NCI-H774 (cell line): ENCODE data around the gene TLCD3B.

Source experiments
- DNase-seq: peaks from one replicate; lab custom pipeline; 2025; lab: John Stamatoyannopoulos, UW

TLCD3B gene

GRCh38 chr16:30004811-30005242 lies 26.2 kb downstream of the TLCD3B start:
- no peak for DNase-seq

- DNase-seq = no peak
Measured at GRCh38 chr16:30004424-30004776, 26.7 kb downstream of the TLCD3B start.

- DNase-seq = no peak
Measured at GRCh38 chr16:30003670-30004423, 27.2 kb downstream of the TLCD3B start.

GRCh38 chr16:30002614-30003346 lies 28.3 kb downstream of the TLCD3B start:
- no peak for DNase-seq

GRCh38 chr16:30000735-30001631 lies 30.1 kb downstream of the TLCD3B start:
- no peak for DNase-seq

- no peak for DNase-seq
Measured at GRCh38 chr16:29999605-30000004, 31.5 kb downstream of the TLCD3B start.

DNA sequence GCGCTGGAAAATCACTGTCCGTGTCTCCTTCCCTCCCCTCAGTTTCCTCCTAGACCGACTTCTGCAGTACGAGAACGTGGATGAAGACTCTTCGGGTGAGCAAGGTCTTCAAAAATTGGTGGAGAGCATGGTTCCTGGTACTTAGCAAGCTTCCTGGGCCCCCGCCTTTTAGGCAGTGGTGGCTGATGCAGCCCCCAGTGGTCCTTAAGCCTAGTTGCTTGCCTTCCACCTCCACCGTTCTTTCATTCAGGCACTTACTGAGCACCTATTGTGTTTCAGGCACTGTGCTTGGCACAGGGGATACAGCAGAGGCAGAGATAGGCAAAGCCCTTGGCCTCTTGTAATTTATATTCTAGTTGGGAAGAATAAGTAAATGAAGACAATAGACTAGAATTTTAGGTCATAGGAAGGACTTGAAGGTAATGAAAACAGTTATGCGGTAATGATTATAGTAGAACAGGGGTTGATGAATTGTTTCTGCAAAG lies 34.3 kb downstream of the TLCD3B start:
- no peak for DNase-seq

DNA sequence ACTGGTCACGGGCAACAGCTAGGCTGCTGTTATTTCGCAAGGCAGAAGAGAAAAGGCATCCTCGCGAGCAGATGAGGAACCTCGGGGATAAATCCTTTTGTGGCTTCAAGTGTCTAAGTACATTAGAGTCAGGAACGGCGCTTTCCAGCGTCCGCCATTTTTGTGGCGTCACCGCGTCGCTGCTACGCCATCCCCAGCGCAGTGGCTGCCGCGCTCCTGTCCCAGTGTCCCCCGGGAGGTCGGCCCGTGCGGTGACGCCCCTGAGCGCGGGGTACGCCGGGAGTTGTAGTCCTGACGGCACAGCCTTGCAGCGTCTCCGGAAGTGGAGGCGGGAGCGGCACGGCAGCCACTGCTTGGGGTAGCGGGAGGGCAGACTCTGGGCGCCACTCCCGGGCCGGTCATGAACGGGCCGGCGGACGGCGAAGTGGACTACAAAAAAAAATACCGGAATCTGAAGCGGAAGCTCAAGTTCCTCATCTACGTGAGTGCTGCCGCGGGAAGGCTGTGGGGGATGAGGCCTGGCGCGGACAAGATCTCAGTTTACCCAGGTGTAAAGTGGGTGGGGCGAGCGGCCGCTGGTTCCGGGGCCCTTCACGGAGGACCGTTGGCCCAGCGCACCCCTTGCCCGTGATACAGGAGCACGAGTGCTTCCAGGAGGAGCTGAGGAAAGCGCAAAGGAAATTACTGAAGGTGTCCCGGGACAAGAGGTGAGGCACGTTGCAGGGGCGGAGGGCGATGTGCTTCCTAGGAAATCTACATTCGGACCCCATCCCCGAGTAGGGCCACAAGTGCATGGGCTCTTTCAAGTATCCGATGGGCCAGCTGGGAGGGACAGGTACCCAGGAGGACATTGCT lies 34.9 kb downstream of the TLCD3B start, which contains the start of gene INO80E:
INO80E (plus strand) TSS at position 331 of the 855 bp plus-strand sequence; CDS start at position 401, 70 bp downstream.
- DNase-seq = peak; percentile 97

GRCh38 chr16:29995324-29995910 lies 35.7 kb downstream of the TLCD3B start, which contains the start of gene HIRIP3:
TSS of gene HIRIP3 (minus strand) at chr16:29995617. CDS start at chr16:29995605, 12 bp downstream.
- DNase-seq = peak; percentile 79

GRCh38 chr16:29994600-29995323 lies 36.3 kb downstream of the TLCD3B start:
- no peak for DNase-seq

DNA sequence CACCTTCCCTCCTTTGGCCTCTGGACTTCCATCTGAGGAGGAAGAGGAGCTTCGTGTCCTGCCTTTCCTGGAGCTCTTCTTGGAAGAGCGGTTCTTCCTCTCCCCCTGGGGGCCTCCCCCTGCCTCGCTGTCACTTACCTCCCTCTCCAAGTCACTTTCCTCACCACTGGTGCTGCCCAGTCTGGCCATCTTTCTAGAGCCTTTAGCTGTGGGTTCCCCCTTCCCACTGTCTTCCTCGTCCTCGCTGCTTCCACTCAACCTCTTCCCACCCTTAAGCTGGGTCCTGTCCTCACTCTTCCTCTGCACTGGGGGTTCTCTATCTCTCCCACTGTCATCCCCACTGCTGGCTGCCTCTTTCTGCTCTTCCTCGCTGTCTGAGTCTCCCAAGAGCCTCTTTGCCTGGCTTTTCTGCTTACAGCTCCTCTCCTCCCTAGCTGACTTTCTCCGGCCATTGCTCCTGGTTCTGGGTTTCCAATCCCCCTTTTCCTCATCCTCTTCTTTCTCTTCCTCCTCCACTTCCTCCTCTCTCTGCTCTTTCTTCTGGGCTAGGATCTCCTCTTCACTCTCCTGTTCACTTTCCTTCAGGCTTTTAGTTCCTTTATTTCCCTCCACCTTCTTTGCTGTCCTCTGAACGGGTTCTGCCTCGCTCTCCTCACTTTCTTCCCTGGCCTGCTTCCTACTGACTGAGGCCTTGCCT lies 37.0 kb downstream of the TLCD3B start:
- DNase-seq = no peak

DNA sequence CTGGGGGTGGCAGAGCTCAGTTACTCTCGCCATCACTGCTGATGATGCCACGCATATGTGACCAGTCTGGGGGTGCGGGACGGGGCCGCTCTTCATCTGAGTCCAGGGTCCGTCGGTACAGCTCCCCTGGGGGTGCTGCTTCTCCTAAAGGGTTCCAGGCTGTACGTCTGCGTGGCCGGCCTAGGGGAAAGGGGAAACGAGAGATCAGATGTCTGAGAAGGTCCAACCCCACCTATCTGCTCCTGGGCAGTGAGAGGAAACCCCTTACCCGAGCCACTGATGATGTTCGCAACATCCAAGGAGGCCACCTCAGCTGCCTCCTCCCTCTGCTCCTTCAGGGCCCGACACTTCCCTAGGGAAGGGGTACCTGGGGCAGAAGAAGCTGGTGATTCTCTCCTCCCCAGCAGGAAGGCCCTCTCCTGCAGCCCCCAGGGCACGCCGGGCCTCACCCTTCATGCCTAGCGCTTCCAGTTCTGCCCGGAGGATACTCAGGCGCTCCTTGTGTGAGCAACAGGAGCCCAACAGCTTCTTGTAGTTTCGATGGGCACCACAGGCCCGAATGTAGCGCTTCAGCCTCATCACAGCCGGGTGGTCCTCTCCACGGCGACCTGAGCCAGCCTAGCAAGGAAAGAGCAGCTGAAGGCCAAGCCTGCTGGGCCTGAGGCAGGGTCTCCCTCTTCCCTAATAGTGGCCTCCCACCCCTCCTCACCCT lies 37.7 kb downstream of the TLCD3B start:
- no peak for DNase-seq

DNA sequence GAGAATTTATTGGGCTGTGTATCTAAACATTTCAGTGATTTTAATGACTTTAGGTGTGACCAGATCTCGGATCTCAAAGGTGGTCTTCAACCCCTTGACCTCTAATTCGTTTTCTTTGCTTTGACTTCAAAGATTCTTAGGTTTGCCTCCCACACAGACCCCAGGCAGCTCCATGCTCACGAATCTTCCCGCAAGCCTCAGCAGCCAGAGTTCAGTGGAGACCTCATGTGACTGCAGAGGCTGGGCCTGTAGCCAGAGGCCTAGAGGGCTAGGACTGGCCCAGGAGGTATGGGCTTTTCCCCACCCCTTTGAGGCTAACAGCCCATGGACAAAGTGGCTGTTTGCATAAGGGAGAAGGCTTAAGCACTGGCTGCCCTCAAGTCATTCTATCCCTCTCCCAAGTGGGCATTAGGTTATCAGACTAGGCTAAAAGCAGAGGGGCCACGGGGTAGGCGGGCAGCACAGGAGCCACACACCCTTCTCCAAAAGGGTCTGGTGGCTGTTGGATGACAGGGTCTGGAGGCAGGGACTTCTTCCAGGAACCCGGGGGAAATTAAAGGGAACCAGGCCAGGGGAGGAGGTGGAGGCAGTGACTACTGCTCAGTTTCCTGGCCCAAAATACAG lies 38.6 kb downstream of the TLCD3B start:
- DNase-seq = no peak

- DNase-seq = no peak
Measured at GRCh38 chr16:29991571-29991904, 39.5 kb downstream of the TLCD3B start.

DNA sequence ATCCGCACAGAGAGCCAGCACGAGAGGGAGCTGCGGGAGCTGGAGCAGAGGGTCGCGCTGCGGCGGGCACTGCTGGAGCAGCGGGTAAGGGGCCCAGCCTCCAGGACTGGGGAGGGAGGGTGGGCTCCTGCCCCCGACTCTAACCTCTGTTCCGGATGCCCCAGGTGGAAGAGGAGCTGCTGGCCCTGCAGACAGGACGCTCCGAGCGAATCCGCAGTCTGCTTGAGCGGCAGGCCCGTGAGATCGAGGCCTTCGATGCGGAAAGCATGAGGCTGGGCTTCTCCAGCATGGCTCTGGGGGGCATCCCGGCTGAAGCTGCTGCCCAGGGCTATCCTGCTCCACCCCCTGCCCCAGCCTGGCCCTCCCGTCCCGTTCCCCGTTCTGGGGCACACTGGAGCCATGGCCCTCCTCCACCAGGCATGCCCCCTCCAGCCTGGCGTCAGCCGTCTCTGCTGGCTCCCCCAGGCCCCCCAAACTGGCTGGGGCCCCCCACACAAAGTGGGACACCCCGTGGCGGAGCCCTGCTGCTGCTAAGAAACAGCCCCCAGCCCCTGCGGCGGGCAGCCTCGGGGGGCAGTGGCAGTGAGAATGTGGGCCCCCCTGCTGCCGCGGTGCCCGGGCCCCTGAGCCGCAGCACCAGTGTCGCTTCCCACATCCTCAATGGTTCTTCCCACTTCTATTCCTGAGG lies 40.0 kb downstream of the TLCD3B start:
- DNase-seq = no peak

DNA sequence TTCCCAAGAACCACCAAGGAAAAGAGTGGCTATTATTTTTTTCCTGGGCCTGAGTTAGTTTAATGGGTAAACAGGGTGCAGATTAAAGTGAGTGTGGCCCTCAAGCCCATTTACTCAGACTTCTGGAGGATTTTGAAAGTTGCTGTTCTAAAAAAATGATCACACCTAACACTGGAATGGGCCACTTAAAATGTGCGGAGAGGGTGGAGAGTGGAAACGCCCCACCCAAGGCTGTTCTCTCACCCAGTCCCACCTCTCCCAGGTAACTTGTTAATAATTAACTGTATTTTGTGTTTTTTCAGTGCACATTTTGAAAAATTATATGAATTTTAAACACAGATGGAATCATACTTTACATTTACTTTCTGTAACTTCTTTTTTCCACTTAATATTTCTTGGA lies 41.0 kb downstream of the TLCD3B start:
- no peak for DNase-seq

GRCh38 chr16:29989111-29989858 lies 41.8 kb downstream of the TLCD3B start:
- DNase-seq = no peak
